Forelimb muscle (tissue), 1 donor: ENCODE results near the gene ATP2B1. TPM values are rescaled to one million over a fixed set of nuclear protein-coding genes. Genes with fewer than 3 reads are reported as not detected.
"Not testable (repeated sequence)": the region's sequence is repeated elsewhere in the genome, so short reads cannot be mapped to it uniquely, and the experiment has no call there.

Experiments
- DNase-seq: peaks from one replicate; pipeline ENCODE4 v3.0.0-alpha.2; 2013; ENCODE audit warnings: low read depth
- polyA plus RNA-seq: library from polyadenylated mRNA; unstranded; fragments of 120-200 nt; gene quantifications from one replicate; pipeline ENCODE4 v1.2.1, GENCODE V29; 2013; ENCODE audit not compliant: insufficient read length

The ATP2B1 gene
- polyA plus RNA-seq, 1 donor: 90.5 TPM

DNA sequence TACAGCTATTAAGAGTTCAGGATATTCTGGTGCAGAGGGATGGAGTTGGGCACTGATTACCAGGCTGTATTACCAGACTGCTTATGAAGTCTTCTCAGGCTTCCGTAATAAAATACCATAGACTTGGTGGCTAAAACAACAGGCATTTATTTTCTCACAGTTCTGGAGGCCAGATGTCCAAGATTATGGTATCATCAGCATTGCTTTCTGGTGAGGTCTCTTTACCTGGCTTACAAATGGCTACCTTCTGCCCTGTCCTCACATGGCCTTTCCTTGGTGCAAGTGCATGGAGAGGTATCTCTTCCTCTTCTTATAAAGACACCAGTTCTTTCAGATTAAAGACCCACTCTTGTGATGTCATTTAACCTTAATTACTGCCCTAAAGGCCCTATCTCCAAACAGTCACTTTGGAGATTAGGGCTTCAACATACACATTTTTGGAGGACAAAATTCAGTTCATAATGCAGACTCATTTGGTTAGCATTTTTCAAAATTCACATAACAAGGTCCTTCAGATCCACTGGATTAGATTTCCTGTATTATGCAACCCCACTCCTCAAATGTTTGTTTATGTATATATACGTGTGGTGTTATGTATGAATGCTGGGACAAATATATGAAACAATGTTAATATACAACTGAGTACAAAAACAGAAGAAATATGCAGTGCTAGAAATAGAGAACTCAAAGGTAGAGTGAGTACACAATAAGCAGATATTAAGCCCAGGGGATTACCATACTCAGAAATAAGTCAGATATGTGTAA lies 9.3 kb upstream of the ATP2B1 start:
- DNase-seq: no peak

DNA sequence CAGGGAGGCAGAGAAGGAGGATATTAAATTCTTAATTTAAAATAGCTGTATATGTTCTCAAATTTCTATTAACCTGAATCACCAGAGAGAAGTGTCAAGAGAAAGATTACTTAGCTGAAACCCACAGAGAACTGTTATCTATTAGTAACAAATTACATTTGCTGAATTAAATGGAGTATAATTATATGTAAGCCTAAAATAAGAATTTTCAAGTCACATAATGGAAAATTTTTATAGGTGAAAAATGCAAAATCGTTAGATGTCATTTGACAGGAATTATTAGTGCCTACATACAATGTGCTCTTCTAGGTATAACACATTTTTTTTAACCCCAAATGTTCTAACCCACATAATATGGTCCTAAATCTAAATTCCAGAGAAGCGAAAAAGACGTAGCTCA lies 4.1 kb upstream of the ATP2B1 start:
- no peak for DNase-seq

DNA sequence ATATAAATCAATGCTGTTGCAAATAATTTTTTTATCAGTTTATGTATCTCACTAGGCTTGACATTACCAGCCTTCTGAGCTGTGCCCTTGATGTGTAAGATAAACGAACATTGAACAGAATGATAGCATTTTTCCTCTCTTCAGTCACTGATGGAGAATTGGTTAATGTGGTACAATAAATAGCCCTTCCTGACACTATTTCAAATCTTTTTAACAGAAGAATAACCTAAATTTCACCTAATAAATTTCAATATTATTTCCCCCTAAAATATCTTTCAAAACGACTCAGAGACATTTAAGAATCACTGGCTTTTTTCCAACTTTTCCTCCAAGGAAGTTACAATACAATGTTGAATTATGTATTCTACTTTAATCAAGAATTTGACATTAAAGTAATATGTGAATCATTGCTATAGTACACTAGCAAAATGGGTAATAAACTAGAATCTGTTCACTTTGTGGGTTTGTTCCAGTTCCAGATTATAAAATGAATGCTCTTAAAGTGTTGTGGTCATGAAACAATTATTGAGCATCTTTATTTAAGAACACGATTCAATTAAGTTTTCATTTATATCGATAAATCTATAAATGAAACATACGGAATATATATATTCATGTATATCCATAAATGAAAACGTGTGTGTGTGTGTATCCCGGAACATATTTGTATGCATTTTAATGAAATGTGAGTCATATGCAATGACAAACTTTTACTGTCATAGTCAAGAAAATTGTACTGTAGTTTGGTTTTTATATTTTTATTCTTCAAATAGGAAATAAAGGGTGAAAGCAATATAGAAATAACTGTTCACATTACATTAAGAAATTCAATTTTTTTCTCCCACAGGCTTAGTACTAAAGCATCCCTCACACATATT lies 2.5 kb upstream of the ATP2B1 start:
- DNase-seq: no peak

DNA sequence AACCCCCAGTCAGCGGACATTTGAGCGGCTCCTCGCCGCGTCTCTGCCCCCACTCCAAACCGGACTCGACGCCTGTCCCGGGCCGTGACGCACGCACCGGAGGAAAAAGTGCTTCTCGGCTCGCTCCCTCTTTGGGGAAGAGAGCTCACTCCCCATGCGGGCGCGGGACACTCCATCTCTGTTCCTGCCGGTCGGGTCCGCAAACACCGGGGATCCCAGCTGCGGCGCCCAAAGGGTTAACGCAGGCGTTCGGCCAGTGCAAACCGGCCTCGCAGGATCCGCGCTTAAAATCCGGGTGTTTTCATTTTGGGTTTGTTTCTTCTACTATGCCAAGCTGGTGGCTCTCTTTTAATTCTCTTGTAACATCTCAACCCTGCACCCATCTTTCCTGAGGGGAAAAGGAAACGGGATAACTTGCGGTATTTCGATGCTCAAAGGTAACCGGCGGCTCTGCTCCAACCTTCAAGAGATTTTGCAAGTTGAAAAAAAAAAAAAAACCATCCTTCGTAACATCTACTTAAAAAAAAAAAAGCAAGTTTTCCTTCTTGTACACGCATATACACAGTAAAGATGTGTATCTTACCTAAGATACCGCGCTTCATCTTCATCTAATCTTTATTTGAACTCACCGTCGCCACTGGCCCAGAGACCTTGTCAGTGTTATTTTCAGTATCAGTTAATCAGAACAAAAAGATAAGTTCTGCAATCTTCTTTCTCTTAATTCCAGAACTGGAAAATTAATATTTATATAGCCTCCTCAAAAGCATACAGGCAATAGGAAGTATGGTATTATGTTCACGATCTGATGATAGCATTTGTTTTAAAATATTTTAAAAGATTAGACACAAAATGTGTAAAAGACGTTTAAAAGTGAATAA lies 1.6 kb upstream of the ATP2B1 start:
- DNase-seq: no peak

DNA sequence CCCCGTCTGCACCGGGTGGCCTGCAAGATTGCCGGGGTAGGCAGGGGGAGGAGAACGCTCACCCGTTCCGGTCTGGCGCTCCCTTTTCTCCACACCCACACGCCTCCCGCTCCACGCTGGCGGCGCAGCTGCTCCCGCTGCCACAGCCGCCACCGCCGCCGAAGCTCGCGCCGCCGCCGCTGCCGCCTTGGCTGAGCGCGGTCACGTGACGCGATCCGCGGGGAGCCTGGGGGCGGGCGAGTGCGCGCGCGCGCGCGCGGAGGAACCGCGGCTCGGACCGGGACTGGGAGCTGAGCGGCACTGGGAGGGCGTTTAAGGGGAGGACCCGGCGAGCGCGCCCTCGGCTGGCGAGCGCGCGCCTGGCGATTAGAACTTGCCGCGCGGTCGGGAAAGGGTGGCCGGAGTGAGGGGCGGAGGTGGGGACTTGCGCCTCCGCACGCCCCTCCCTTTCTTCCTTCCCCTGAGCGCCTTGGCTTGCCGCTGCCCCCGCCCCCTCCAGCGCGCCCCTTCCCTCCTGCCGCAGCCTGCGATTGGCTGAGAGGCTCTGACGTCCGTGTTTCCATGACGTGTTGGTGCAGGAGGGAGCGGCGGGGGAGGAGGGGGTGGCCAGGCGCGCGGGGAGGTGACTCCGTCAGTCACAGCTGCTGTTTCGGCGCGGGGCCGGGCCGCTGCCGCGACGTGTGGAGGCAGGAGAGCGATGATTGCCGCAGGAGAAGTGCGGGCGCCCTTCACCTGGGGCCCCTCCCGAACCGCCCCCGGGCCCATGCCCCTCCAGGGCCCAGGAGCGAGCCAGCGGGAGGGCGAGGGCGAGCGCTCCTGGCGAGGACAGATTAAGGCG lies 738 bp upstream of the ATP2B1 start:
- DNase-seq: peak; percentile 96

DNA sequence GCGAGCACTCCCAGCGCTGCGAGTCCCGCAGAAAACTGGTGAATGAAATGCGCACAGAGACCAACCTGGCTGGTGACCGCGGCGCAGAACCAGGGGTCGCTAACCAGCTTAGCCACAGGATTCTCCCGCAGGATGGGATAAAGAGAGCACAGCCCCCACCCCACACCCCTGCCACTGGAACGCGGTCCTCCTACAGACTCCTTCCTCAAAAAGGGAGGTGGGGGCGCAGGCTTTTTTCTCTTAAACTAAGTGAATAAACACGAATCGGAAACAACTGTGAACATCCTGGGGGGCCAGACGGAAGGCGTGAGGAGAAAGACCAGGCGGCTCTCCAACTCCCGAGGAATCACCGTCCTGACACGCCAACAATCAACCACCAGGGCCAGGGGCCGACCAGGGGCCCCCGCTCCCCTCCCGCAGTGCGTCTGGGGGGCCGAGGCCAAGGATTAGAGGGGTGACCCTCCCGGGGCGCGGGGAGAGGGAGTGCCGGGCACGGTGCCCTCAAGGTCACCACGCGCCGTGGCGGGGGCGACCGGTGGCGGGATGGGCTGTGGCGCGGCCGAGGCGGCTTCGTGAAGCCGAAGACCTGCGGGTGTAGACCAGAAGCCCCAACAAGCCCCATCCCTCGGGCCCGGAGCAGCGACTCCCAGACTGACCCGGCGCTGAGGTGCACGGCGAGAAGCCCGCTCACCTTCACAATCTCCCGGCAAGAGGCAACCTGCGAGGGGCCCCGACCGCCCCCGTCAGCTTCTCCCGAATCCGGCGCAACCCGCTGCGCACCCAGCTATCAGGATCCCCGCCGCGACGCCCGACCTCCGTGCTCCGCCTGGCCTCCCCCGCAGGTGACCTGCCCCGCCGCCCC lies 704 bp downstream of the ATP2B1 start:
- DNase-seq: no peak

DNA sequence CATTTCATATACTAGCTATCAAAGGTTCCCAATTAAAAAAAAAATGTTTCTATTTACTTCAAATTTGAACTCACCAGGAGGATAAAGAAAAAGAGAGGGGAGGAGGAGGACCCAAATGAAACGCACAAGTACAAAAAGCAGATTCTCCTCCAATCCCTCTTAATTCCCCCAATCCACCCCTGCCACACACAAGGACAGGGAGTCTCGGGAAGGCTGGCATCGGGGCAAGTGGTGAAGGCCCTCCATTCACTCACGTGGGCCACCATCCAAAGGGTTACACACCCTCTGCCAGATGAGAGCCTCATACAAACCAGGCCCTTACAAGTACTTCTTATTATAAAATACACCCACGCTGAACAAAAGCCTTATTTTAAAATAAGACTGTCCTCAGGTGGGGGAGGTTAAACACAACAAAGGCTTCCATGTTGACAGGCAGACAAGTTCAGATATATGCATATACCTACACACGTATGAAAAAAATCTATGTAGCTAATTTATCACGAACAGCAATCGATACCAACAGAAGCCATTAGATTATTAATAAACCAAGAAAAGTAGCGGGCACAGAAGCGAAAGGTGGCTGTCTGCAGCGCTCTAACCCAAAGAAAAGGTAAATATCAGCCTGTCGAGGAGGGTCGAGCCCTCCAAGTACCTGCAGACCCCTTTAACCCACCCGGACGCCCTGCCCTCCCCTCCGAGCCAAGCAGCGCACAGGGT lies 1.5 kb downstream of the ATP2B1 start:
- DNase-seq: no peak

DNA sequence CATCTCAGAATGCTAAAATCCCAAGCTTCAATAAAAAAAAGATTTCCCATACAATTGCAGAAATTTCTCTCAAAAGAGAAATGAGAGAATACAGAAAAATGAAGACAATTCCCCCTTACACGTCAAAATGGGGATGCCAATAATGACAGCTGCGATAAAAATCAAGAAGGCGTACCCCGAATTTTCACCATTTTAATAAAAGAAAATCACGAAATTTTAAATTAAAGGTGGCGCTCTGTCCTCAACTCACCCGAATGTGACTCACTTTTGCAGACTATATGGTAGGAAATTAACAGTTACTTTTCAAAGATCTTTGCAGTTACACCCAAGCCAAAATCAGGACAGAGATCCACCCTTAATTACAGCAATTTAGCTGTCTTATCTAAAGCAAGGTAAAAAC lies 2.1 kb downstream of the ATP2B1 start:
- no peak for DNase-seq

DNA sequence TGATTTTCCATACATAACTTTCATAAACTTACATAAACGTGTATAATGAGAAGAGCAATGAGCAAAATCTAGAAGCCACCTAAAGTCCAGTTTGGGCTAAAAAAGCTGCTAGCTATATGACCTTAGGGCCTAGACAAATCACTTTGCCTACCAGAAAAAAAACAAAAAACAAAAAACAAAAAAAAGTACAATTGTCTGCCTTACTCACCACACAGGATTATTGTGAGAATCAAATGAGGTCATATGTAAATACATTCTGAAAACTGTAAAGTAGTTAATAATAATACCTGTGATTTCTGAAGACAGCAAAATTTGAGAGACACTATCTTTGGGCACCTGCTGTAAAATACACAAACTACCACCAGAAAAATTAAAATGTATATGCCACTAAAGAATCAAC lies 4.2 kb downstream of the ATP2B1 start:
- no peak for DNase-seq

DNA sequence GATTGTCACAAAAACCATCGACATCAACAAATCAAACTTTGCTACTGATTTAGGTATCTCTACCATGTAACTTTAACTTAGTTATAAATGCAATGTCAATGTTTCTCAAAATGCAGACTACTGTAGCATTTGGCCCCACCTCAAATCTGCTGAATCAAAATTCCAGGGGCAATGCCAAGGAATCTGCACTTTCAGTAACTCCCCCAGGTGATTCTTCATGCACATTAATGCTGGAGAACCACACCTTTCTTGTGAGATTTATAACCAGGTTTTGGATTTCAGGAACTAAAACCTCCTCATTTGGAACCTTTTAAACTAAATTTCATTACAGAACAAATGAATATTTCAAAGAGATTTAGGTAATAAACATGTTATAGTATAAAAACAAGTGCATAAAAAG lies 4.9 kb downstream of the ATP2B1 start:
- DNase-seq: no peak

DNA sequence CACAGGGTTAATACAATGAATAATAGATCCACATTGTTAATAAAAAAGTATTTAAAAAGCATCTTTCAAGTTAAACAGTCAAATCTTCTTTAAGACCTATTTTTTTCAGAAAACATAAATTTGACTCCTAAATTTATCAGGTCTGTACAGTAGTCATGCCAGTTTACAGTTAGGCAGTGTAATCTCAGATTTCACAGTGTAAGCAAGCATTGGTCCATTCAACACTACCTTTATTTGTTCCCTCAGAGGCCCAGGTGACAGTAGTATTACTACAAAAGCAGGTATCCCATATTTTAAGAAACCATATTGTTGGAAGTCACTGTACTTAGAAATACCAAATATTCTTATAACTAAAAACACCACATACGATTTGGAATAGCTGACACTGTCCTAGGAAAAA lies 6.1 kb downstream of the ATP2B1 start:
- no peak for DNase-seq

DNA sequence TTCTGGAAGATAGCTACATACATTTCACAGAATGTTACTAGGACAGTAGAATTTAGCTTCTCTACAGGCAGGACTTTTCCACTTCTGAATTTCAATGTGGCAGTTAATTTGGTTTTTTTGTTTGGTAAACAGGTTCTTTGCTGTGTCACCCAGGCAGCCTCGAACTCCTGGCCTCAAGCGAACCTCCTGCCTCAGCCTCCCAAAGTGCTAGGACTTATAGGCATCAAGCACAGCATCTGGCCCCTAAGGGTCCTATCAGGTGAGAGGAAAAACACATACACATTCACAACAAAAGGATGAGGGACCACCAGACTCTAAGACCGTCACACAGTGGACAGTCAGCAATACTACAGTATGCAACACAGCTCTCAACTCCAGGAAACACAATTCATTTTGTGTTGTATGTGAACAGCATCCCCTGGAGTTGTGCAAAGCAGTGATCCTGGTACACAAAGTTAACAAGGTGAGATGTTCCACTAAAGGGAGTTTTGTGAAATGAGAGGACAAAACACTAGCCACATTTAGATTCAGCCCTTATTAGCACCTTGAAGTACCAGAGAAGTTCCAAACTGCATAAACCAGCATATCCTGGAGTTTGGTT lies 6.9 kb downstream of the ATP2B1 start:
- no peak for DNase-seq

DNA sequence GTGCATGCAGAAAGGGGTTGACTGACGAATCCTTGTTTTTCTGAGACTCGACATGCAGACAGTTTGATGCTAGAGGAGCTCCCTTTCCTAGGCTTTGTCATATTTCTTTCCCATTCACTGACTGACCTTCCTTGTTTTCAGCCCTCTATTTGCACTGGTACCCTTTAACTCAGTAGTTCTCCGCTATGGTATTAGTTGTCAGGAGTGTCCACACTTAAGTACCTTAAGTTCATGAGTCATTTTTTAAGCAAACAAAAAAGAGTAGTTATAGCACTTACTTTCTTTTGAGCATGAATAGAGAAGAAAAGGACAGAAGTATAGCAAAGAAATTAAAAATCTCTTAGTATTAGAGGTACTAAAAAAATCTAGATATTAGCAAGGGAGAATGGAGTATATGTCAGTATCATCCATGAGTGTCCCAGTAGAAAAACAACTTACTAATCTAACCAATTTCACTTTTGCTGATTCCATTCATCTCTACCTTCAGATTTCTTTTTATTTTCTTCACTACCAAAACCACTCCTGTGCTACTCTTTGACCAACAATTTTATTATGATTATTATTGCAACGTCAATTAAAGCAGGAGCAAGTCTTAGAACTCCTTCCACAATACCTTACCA lies 8.3 kb downstream of the ATP2B1 start:
- no peak for DNase-seq

DNA sequence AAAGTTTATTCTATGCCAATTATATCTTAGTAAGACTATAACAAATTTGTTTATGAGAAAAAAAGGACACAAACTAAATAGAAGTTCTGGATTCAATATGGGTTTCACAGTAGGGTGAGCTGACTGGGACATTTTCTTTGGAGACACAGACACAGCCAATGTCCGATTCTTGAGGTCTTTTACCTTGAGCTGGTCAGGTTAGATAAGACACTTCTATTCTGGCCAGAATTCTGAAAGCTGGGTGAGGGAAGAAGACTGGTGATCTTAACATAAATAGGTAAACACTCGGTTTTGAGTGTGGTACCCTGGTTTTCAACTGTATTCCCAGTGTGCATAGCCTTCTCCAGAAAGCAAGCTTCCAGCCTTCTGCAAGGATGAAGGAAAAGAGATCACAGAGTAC lies 10.0 kb downstream of the ATP2B1 start:
- DNase-seq: no peak

DNA sequence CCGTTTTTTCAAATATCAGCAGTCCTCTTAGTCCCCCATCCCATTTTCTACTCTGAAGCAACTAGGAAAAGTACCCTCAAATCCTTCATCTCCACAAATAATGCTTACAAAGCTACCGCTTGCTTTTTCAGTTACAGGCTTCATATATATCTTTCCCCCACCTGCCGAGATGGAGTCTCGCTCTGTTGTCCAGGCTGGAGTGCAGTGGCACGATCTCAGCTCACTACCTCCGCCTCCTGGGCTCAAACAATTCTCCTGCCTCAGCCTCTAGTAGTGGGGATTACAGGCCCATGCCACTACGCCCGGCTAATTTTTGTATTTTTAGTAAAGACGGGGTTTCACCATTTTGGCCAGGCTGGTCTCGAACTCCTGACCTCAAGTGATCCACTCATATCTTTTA lies 10.9 kb downstream of the ATP2B1 start:
- not testable (repeated sequence) for DNase-seq

DNA sequence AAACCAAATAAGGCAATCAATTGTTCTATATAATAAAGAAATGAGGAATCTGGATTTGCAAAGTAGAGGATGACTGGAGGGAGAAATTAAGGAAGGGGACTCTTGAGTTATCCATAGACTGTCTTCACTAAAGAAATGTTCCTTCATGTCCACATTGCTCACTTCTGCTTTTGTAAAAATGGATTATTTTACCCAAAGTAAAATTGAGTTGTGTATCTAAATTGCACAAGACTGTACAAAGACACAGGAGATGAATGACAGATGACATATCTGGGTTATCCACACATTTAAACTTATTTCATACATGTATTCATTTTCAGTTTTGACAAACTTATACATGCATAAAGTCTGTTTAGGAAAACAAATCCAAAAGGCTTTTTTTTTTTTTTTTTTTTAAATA lies 11.3 kb downstream of the ATP2B1 start:
- DNase-seq: no peak

DNA sequence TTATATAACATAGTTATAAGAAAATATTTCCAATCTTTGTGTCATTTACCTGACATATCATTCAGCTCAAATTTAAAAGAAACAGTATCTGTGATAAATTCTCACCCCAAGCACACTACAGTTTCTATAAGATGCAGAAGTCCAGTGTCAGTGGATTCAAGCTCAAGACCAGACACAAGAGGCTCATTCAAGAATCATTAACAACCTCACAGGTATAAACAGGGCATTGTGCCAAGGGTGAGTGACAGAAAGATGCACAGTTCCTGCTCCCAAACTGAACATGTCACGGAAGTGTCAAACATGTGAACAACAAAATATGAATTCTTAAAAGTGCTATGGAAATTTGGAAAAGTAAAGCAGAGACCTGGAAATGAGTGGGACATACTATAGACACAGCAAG lies 12.8 kb downstream of the ATP2B1 start:
- no peak for DNase-seq

DNA sequence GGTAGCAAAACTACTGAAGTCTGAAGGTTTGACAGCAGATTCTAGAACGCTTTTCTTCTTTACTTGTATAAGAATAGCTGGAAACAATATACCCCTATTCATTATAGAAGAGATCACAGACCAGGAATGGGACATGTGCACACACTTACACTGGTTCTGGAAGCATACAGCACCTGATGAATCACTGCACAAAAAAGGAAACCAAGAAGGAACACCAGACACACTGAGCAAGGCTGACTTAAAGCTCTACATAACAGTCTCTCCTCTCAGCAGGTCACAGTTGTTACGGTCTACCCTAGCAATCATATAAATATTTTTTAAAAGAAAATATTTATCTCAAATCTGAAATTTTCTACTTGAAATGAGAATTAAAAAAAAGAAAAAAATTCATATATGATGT lies 13.5 kb downstream of the ATP2B1 start:
- no peak for DNase-seq

DNA sequence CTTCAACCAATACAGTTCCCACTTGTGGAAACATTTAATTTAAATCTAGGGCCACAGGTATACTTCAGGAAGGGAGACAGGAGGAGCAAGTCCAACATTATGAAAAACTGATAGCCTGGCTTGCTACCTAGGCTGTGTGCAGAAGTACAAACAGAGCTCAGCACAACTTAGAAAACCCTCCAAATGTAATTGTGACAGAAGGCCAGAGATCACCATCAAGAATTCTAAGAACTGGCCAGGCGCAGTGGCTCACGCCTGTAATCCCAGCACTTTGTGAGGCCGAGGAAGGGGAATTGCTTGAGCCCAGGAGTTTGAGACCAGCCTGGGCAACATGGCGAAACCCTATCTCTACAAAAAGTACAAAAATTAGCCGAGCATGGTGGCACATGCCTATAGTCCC lies 14.1 kb downstream of the ATP2B1 start:
- no peak for DNase-seq
